Measurements from ENCODE around the gene GSTA2.

Gene GSTA2

DNA sequence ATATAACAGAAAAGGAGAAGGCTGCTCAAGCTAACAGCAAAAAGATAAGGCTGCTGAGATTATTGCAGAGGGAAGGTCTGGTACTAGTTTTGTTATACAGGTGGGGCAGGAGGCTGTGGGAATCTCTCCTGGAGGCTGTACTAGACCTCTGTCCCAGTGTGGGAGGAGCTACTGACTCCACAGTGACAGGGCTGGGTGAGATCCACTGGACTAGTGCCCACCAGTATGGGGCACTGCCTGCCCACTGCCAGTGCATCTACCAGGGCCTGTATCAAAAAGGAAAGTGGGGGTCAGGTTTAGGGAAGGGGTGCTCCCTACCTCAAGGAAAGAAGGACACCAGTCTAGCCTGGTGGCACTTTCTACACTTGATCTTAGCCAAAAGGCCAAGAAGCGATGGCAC lies 30.1 kb downstream of the GSTA2 start:
- H3K4me1 ChIP-seq (ENCODE audit: control insufficient read depth in 1 of 2, insufficient read depth in 2 of 2, low read length in 2 of 2), result no peaks in the 10 kb centered on the region
- no peak overlapping the region for H3K27ac ChIP-seq (ENCODE audit: low read depth, low read length)
- no peak for DNase-seq
- no peak overlapping the region for H3K14ac ChIP-seq (ENCODE audit: low read length)
- H3K9me3 ChIP-seq (ENCODE audit: insufficient read depth, low read depth, low read length), result no peaks in the 10 kb centered on the region
- no peak overlapping the region for H3K23ac ChIP-seq (ENCODE audit: low read length)
- no peak overlapping the region for H2AFZ ChIP-seq (ENCODE audit: insufficient read depth, low read length, poor library complexity)
- H3K4me2 ChIP-seq (ENCODE audit: low read length), result no peak overlapping the region
- H3K79me1 ChIP-seq (ENCODE audit: low read length), result no peaks in the 10 kb centered on the region
- H2AK5ac ChIP-seq (ENCODE audit: low read length), result no peak overlapping the region
- H3K79me2 ChIP-seq (ENCODE audit: control insufficient read depth, insufficient read depth, low read length, poor library complexity), result no peaks in the 10 kb centered on the region
- H3K4ac ChIP-seq (ENCODE audit: low read depth, low read length), result no peak overlapping the region
- no CpG with 5 or more reads among the region's 1 CpG for WGBS (ENCODE audit: extremely low coverage, insufficient coverage, insufficient read length)
- no peak overlapping the region for H2BK12ac ChIP-seq (ENCODE audit: low read length)
- H2BK5ac ChIP-seq (ENCODE audit: low read depth, low read length, poor library complexity), result no peak overlapping the region
- H2BK120ac ChIP-seq (ENCODE audit: insufficient read depth, low read length, poor library complexity), result no peak overlapping the region
- H3K27me3 ChIP-seq (ENCODE audit: insufficient read depth, low read length), result no peaks in the 10 kb centered on the region
- H4K8ac ChIP-seq (ENCODE audit: low read depth, low read length), result no peak overlapping the region
- H3K4me3 ChIP-seq (ENCODE audit: low read depth, low read length), result no peak overlapping the region
- H3K18ac ChIP-seq (ENCODE audit: low read length), result no peak overlapping the region
- H3K9ac ChIP-seq (ENCODE audit: low read length), result no peak overlapping the region
- H4K12ac ChIP-seq (ENCODE audit: low read depth, low read length), result no peak overlapping the region
- no peaks in the 10 kb centered on the region for H3K36me3 ChIP-seq (ENCODE audit: control insufficient read depth in 1 of 2, insufficient read depth in 2 of 2, low read length in 2 of 2)
- no peak overlapping the region for H4K91ac ChIP-seq (ENCODE audit: low read depth, low read length)

DNA sequence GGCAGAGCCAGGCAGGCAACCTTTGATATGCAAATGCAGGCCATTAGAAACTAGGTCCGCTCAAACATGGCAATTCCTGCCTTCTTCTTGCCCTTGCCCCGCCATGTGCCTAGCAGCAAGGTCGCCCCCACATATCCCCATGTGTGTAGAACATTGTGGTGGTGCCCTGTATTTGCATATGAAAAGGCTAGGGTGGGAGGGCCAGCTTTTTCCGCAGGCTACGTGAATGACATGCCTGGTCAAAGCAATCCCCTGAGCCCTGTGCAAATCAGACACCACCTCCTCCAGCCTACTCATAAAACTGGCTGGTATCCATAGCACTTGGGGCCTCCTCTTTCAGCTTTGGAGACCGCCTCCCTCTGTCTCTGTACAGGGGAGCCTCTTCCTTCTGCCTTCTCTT lies 31.6 kb downstream of the GSTA2 start:
- H3K27me3 ChIP-seq (ENCODE audit: insufficient read depth, low read length), result no peaks in the 10 kb centered on the region
- no peak overlapping the region for H2AFZ ChIP-seq (ENCODE audit: insufficient read depth, low read length, poor library complexity)
- WGBS (ENCODE audit: extremely low coverage, insufficient coverage, insufficient read length), result no CpG with 5 or more reads among the region's 6 CpGs
- DNase-seq, result no peak
- H2BK12ac ChIP-seq (ENCODE audit: low read length), result no peak overlapping the region
- no peak overlapping the region for H3K4ac ChIP-seq (ENCODE audit: low read depth, low read length)
- no peaks in the 10 kb centered on the region for H3K79me2 ChIP-seq (ENCODE audit: control insufficient read depth, insufficient read depth, low read length, poor library complexity)
- H2BK5ac ChIP-seq (ENCODE audit: low read depth, low read length, poor library complexity), result no peak overlapping the region
- H3K27ac ChIP-seq (ENCODE audit: low read depth, low read length), result no peak overlapping the region
- no peaks in the 10 kb centered on the region for H3K79me1 ChIP-seq (ENCODE audit: low read length)
- H4K91ac ChIP-seq (ENCODE audit: low read depth, low read length), result no peak overlapping the region
- H3K4me3 ChIP-seq (ENCODE audit: low read depth, low read length), result no peak overlapping the region
- no peaks in the 10 kb centered on the region for H3K36me3 ChIP-seq (ENCODE audit: control insufficient read depth in 1 of 2, insufficient read depth in 2 of 2, low read length in 2 of 2)
- H3K4me1 ChIP-seq (ENCODE audit: control insufficient read depth in 1 of 2, insufficient read depth in 2 of 2, low read length in 2 of 2), result no peaks in the 10 kb centered on the region
- H2AK5ac ChIP-seq (ENCODE audit: low read length), result no peak overlapping the region
- H3K14ac ChIP-seq (ENCODE audit: low read length), result no peak overlapping the region
- H4K12ac ChIP-seq (ENCODE audit: low read depth, low read length), result no peak overlapping the region
- H3K23ac ChIP-seq (ENCODE audit: low read length), result no peak overlapping the region
- no peaks in the 10 kb centered on the region for H3K9me3 ChIP-seq (ENCODE audit: insufficient read depth, low read depth, low read length)
- H2BK120ac ChIP-seq (ENCODE audit: insufficient read depth, low read length, poor library complexity), result no peak overlapping the region
- no peak overlapping the region for H3K9ac ChIP-seq (ENCODE audit: low read length)
- H4K8ac ChIP-seq (ENCODE audit: low read depth, low read length), result no peak overlapping the region
- H3K18ac ChIP-seq (ENCODE audit: low read length), result no peak overlapping the region
- no peak overlapping the region for H3K4me2 ChIP-seq (ENCODE audit: low read length)

DNA sequence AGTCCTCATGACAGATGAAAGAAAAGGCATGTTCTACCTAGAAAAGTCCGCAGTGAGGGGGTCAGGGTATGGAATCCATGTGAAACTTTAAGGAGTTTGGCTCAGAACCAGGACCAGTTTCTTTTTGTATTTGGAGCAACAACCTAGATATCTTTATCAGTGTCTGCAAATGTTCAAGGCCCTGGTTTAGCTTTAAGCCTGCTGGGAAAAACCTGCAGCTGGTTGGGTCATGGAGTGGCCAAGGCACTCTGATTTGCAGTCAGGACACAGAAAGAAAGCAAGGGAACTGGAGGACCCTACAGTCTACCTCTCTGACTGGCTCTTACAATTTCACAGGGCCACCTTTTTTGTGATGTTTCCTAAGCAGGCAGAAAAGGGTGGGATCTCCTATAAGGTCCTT lies 33.7 kb downstream of the GSTA2 start:
- H2BK5ac ChIP-seq (ENCODE audit: low read depth, low read length, poor library complexity), result no peak overlapping the region
- no peak overlapping the region for H4K8ac ChIP-seq (ENCODE audit: low read depth, low read length)
- no peak overlapping the region for H3K14ac ChIP-seq (ENCODE audit: low read length)
- no peaks in the 10 kb centered on the region for H3K27me3 ChIP-seq (ENCODE audit: insufficient read depth, low read length)
- H3K36me3 ChIP-seq (ENCODE audit: control insufficient read depth in 1 of 2, insufficient read depth in 2 of 2, low read length in 2 of 2), result no peaks in the 10 kb centered on the region
- no peak overlapping the region for H2BK120ac ChIP-seq (ENCODE audit: insufficient read depth, low read length, poor library complexity)
- peaks cover 2 to 3% of the 10 kb centered on the region in 2 experiments for H3K4me1 ChIP-seq (ENCODE audit: control insufficient read depth in 1 of 2, insufficient read depth in 2 of 2, low read length in 2 of 2)
- no peak overlapping the region for H2BK12ac ChIP-seq (ENCODE audit: low read length)
- H4K12ac ChIP-seq (ENCODE audit: low read depth, low read length), result no peak overlapping the region
- WGBS (ENCODE audit: extremely low coverage, insufficient coverage, insufficient read length), result no CpG with 5 or more reads among the region's 1 CpG
- H4K91ac ChIP-seq (ENCODE audit: low read depth, low read length), result no peak overlapping the region
- H3K18ac ChIP-seq (ENCODE audit: low read length), result no peak overlapping the region
- H3K4ac ChIP-seq (ENCODE audit: low read depth, low read length), result no peak overlapping the region
- H3K27ac ChIP-seq (ENCODE audit: low read depth, low read length), result no peak overlapping the region
- no peaks in the 10 kb centered on the region for H3K79me2 ChIP-seq (ENCODE audit: control insufficient read depth, insufficient read depth, low read length, poor library complexity)
- no peak overlapping the region for H3K23ac ChIP-seq (ENCODE audit: low read length)
- H3K4me2 ChIP-seq (ENCODE audit: low read length), result no peak overlapping the region
- no peaks in the 10 kb centered on the region for H3K9me3 ChIP-seq (ENCODE audit: insufficient read depth, low read depth, low read length)
- no peaks in the 10 kb centered on the region for H3K79me1 ChIP-seq (ENCODE audit: low read length)
- no peak for DNase-seq
- no peak overlapping the region for H2AFZ ChIP-seq (ENCODE audit: insufficient read depth, low read length, poor library complexity)
- no peak overlapping the region for H3K4me3 ChIP-seq (ENCODE audit: low read depth, low read length)
- no peak overlapping the region for H3K9ac ChIP-seq (ENCODE audit: low read length)
- H2AK5ac ChIP-seq (ENCODE audit: low read length), result no peak overlapping the region

DNA sequence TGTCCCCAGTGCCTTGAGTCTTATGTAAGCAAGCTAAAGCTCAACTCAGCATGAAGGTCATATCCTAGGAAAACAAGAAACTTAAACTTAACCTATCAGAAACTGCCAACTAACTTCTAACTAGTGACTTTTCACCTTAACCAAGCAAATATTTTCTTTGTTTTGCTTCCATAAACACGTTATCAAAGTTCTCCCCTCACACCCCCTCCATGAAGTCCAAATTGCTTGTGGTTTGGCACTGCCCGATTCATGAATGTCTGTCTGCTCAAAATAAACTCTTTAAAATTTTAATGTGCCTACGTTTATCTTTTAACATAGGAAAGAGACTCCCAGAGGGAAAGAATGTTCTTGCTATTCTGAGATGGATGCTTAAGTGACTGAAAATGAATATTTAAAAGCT lies 34.9 kb downstream of the GSTA2 start:
- Histone ChIP-seq H2BK120ac (ENCODE audit: insufficient read depth, low read length, poor library complexity) (no peak overlapping the region), H3K9ac (ENCODE audit: low read length) (no peak overlapping the region), H3K4me3 (ENCODE audit: low read depth, low read length) (no peak overlapping the region), H4K12ac (ENCODE audit: low read depth, low read length) (no peak overlapping the region), H2AK5ac (ENCODE audit: low read length) (no peak overlapping the region), H3K27ac (ENCODE audit: low read depth, low read length) (no peak overlapping the region), H3K79me2 (ENCODE audit: control insufficient read depth, insufficient read depth, low read length, poor library complexity) (no peaks in the 10 kb centered on the region), H2AFZ (ENCODE audit: insufficient read depth, low read length, poor library complexity) (no peak overlapping the region), H3K4me1 (ENCODE audit: control insufficient read depth in 1 of 2, insufficient read depth in 2 of 2, low read length in 2 of 2) (peaks cover 2 to 3% of the 10 kb centered on the region in 2 experiments), H4K91ac (ENCODE audit: low read depth, low read length) (no peak overlapping the region), H3K79me1 (ENCODE audit: low read length) (no peaks in the 10 kb centered on the region), H3K23ac (ENCODE audit: low read length) (no peak overlapping the region), H4K8ac (ENCODE audit: low read depth, low read length) (no peak overlapping the region), H3K27me3 (ENCODE audit: insufficient read depth, low read length) (no peaks in the 10 kb centered on the region), H3K36me3 (ENCODE audit: control insufficient read depth in 1 of 2, insufficient read depth in 2 of 2, low read length in 2 of 2) (no peaks in the 10 kb centered on the region), H3K4ac (ENCODE audit: low read depth, low read length) (no peak overlapping the region), H3K9me3 (ENCODE audit: insufficient read depth, low read depth, low read length) (no peaks in the 10 kb centered on the region), H2BK5ac (ENCODE audit: low read depth, low read length, poor library complexity) (no peak overlapping the region), H3K4me2 (ENCODE audit: low read length) (no peak overlapping the region), H2BK12ac (ENCODE audit: low read length) (no peak overlapping the region), H3K18ac (ENCODE audit: low read length) (no peak overlapping the region), H3K14ac (ENCODE audit: low read length) (no peak overlapping the region)
- no CpG with 5 or more reads among the region's 3 CpGs for WGBS (ENCODE audit: extremely low coverage, insufficient coverage, insufficient read length)
- DNase-seq, result no peak
